ENCODE data around the gene SLC36A2.

SLC36A2 gene

DNA sequence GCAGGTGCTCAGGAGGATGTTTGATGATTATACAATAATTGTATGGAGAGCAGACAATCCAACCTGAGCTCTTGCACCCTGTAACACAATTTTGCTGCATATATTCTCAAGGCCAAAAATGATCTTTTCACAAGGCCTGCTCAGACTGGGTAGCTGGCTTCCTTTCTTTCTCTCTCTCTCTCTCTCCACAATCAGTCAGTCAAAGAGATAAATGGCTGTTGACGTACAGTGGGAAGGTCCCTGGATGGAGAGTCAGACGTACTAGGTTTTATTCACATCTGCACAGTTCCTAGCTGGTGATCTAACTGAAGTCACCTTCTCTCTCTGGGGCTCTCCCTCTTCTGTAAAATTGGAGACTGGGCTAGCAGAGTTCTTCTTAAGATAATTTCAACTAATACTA is 19.8 kb downstream of the SLC36A2 start:
- TF ChIP-seq, protein P1, sequence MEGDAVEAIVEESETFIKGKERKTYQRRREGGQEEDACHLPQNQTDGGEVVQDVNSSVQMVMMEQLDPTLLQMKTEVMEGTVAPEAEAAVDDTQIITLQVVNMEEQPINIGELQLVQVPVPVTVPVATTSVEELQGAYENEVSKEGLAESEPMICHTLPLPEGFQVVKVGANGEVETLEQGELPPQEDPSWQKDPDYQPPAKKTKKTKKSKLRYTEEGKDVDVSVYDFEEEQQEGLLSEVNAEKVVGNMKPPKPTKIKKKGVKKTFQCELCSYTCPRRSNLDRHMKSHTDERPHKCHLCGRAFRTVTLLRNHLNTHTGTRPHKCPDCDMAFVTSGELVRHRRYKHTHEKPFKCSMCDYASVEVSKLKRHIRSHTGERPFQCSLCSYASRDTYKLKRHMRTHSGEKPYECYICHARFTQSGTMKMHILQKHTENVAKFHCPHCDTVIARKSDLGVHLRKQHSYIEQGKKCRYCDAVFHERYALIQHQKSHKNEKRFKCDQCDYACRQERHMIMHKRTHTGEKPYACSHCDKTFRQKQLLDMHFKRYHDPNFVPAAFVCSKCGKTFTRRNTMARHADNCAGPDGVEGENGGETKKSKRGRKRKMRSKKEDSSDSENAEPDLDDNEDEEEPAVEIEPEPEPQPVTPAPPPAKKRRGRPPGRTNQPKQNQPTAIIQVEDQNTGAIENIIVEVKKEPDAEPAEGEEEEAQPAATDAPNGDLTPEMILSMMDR (conservative IDR thresholded peaks at IDR 0.05): no peak
- TF ChIP-seq ZFX (IDR thresholded peaks at IDR 0.05): no peak
- H3K27ac ChIP-seq: no peak overlapping the region

DNA sequence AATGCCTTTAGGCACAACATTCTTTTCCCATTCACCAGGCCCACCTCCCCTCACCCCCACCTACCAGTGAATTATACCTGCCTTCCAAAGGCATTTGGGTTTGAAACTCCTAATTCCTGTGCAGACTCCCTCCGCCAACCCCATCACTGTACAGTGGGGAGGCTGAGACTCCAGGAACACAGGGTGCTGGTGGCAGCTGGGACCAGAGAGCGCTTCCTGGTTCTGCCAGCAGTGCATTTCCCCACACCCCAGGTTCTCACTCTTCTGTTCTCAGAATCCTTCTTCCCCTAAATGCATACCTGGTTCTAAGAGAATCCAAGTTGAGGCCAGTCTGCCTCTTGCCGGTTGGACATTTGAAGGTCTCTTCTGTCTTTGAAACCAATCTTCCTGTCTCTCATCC is 21.1 kb downstream of the SLC36A2 start:
- TF ChIP-seq ZFX (IDR thresholded peaks at IDR 0.05): no peak
- TF ChIP-seq, protein P1 (conservative IDR thresholded peaks at IDR 0.05): no peak
- H3K27ac ChIP-seq: no peak overlapping the region

DNA sequence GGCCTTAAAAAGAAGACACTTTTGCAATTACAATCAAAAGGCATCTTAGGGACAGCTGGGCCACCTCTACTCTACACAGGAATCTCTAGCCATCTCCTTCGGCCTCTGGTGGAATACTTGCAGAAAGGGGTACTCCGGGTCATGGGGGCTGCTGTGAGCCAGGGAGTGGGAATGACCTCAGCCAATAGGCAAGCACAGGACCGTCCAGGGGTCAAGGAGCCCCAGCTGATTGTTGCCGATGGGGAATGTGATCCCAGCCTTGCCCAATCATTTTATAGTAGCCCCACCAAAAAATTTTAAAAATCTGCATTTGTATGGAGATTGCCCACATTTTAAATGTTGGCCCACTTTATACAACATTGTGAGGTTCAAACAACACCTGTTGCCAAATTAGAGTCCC is 26.9 kb downstream of the SLC36A2 start:
- no peak overlapping the region for H3K27ac ChIP-seq
- TF ChIP-seq, protein P1 (conservative IDR thresholded peaks at IDR 0.05): no peak
- no peak for TF ChIP-seq ZFX (IDR thresholded peaks at IDR 0.05)

DNA sequence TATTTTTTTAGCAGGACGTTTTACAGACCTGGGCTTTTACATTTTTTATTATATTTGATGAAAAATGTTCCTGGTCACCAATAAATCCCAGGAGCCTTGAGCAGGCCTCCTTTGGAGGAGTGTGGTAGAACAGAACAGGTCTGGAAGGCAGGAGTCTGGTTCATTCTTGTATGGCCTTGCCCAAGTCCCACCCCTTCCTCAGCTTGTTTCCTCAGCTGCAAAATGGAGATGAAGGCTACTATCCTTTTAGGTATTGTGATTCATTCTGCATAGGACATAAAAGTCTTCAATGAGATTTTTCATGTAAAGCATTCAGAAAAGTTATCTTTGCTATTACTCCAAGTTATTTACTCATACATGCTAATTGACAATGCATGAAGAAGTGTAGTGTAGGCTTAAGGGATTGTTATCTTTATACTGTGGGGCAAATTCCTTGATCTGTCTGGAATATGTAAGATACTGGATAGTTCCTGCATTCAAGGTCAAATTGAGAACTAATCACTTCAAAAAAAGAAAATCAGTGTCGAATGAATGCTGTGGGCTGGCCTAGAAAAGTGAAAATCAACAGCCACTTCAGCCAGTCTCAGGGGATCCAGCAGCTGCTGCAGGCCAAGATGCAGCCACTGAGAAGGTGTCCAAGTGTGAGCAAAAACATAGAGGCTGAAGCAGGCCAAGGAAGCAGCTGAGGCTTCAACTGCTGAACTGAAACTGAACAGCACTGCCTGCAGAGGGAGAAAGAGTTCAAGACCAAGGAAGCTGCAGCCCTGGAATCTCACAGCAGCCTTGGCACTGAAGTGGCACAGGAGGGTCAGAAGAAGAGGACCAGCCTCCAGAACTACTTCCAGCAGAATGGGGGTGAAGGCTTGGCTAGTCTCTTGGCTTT is 28.3 kb downstream of the SLC36A2 start:
- TF ChIP-seq, protein P1 (conservative IDR thresholded peaks at IDR 0.05): peak; percentile 50
- no peak for TF ChIP-seq ZFX (IDR thresholded peaks at IDR 0.05)
- no peak overlapping the region for H3K27ac ChIP-seq

DNA sequence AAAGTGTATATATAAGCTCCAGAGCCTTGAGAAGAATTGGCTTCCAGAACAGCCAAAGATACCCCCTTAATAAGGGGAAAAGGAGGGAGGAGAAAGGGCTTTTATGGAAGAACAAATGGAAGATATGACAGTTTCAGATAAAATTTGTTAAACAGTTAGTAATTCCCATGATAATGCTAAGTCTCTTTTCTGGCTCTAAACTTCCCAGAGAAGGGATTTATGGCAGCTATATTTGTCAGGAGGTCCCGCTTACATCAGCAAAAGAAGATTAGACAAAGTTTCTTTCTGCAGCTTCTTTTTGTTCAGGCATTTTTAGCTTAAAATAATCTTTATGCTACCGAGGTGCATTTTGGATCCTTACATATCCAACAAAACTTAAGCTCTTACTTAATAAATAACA is 29.5 kb downstream of the SLC36A2 start:
- H3K27ac ChIP-seq: no peak overlapping the region

DNA sequence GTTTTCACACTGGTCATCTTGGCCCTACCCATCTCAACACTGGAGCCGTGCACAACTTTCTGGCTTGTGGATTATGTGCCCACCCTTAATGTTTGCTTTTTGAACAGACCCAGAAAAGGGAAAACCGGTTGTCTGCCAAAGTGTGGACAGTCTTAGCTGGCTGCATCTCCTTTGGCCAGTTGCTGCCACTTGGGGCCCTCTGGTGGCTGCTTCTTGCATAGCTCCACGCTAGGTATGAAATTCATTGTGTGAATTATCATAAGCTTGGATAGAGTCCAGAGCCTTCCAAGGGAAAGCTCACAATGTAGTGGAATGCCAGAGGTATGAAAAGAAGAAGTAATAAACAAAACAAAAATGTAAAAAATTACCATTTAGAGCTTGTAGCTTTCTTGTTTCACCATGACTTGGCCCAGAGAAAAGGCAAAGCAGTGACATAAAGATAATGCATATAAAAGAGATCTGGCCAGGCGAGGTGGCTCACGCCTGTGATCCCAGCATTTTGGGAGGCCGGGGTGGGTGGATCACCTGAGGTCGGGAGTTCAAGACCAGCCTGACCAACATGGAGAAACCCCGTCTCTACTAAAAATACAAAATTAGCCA is 31.3 kb downstream of the SLC36A2 start:
- H3K27ac ChIP-seq: no peak overlapping the region
- no peak for TF ChIP-seq ZFX (IDR thresholded peaks at IDR 0.05)
- TF ChIP-seq, protein P1 (conservative IDR thresholded peaks at IDR 0.05): peak; percentile 98

More for the DNA sequence above, 29.5 kb downstream of the SLC36A2 start:
- TF ChIP-seq ZFX (IDR thresholded peaks at IDR 0.05): no peak
- TF ChIP-seq, protein P1 (conservative IDR thresholded peaks at IDR 0.05): no peak

- TF ChIP-seq, protein P1 (conservative IDR thresholded peaks at IDR 0.05): no peak
- no peak for TF ChIP-seq ZFX (IDR thresholded peaks at IDR 0.05)
- no peak overlapping the region for H3K27ac ChIP-seq
Observed at GRCh38 chr5:151313357-151313756, 34.0 kb downstream of the SLC36A2 start.

All from C4-2B (cell line).